Stimulated activated CD4-positive, alpha-beta T cell treated with anti-CD3 and anti-CD28 coated beads, Interleukin-4, amount 100 ng/mL, for 1 hour (primary cell): Measurements from ENCODE around the gene FAM72A.
A peak's percentile ranks its signal among the peaks of the same experiment; 100 is the strongest.
"Not testable (repeated sequence)": the region's sequence is repeated elsewhere in the genome, so short reads cannot be mapped to it uniquely, and the experiment has no call there.

ENCODE experiments used
- DNase-seq: peaks from one replicate; pipeline ENCODE4 v3.0.0-alpha.2; 2020

The FAM72A gene

DNA sequence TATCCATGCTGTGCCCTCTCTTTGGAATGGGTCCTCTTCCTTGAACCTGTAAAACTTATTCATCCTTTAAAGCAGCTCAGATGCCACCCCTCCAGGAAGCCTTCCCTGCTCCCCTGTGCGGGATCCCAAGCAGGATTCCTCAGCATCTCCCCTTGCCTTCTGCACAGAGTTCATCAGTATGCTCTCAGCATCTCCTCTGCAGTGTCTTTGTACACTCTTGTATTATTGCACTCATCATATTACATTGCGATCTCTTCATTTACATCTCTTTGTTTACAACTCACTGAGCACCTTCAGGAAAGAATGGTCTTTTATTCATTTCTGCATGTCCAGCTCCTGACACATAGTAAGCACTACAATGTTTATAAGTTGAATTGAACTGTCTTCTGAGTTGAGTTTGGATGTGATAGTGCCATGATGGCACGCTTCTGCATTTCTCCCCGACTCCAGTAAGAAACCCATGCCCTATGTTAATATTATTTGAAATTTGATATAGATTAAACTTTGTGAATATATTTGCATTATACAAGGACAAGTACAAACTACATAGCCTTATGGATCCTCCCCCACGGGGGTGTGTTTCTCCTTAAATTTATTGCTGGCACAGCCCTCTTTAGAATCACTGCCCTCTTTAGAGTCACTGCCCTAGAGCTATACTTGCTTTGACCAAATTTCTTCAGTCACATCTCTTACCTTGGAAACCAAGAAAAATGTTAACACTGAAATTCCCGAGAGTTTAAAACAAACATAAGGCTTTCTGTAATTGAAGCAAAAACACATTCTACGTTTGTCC is 13.2 kb upstream of the FAM72A start:
- not testable (repeated sequence) for DNase-seq

DNA sequence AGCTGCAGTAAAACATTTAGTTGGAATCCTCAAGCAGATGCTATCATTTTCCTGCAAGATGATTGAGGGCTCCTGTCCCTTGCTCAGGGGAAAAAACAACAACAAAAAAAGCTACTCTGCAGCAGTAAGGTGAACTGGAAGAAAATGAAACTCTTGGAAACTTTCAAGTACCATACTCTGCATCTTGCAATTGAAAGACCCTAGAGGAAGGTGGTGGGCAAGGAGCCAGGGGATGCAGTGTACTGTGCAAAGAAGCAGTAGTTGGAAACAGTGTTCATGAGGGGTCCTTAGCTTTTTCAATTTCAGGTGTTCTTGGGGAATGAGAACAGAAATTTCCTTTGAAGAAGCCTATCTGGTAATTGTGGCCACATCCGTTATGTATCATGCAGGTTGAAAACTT is 8.2 kb upstream of the FAM72A start:
- DNase-seq = not testable (repeated sequence)

DNA sequence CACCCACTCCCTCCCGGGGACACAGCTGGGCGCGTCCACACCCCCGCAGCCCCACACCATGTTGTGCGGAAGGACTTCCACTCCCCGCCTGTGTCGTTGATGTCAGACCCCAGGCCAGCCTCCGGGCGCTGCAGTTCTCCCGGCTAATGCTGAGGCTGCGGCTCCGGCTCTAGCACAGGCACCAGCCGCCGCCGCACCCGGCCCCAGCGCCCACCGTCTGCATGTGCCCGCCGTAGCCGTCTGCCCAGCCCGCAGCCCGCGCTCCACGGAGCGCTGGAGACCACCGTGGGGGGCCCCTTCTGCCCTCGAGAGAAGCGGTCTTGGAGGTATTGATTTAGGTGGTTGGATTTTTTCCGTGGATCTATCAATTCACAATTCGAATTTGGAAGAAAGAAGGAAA is 2.9 kb upstream of the FAM72A start:
- peak; percentile 16 for DNase-seq

DNA sequence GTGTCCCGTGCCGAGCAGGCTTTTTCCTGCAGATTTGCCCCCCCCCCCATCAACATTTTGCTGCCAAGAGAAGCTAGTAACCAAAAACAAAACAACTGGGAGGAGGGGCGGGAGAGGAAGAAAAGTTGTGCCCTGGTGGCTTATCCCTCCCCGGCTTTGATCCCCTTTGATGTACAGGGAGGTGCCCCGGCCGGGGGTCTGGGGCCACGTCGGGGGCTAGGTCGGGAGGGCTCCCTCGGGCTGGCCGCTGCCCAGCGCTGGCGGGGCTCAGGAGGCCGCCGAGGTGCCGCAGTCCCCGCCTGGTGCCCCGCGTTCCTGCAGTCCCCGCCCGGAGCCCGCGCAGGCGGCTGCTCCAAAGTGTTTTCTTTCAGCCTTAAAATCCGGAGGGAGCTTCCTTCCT is 2.2 kb upstream of the FAM72A start:
- DNase-seq = peak; percentile 2

DNA sequence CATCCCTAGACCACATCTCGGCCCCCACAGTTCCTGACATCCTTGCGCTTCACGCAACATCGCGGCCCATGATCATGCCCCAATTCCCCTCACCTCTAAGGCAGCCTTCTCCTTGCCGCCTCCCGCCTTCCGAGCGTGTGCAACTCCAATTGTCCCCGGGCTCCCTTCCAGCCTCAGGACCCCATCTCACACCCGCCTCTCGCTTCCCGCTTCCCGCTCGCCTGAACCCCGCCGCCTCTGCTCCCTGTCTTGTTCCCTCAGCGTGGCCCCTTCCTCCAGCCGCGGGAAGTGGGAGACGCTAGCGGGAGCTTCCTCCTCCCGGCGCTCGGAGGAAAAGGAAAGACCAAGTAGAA is 1.5 kb upstream of the FAM72A start:
- DNase-seq = not testable (repeated sequence)

DNA sequence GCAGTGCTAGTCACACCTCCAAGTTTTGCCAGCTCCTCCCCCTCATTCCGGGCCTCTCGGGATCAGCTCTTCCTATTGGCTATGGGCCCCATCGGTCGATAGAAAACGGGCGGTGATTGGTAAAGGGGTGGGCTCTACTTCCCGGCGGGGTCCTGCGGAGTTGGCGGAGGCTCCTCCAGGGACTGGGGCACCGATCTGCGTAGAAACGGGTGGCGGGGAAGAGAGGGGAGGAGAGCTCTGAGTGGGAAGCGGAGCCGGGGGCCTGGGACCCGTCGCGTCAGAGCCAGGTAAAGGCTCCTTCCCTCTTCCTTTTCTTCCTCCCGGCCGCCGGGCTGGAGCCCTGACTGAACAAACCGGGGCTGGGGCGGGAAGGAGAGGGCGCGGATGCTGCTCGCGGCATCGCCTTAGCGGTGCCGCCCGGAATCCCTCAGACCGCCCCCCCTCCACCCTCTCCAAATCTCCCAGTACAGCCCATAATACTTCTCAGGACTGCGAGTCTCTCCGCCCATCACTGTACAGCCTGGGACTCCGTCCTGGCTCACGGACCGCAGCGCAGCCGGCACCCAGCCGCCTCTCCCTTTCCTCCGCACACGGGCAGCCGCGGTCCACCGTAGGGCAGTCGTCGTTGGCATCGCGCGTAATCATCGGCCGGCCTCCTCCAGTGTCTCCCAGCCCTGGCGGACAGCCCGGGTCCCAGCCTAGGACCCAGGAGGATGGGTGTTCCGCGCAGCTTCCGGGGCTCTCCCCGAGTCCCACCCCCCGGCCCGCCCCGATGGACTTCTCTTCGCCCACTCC is 922 bp upstream of the FAM72A start, which contains the start of gene SRGAP2:
TSS of gene SRGAP2 (plus strand) at position 178 of the 795 bp plus-strand sequence. CDS start 2,430 bp downstream, outside the sequence.
- DNase-seq = peak; percentile 34

DNA sequence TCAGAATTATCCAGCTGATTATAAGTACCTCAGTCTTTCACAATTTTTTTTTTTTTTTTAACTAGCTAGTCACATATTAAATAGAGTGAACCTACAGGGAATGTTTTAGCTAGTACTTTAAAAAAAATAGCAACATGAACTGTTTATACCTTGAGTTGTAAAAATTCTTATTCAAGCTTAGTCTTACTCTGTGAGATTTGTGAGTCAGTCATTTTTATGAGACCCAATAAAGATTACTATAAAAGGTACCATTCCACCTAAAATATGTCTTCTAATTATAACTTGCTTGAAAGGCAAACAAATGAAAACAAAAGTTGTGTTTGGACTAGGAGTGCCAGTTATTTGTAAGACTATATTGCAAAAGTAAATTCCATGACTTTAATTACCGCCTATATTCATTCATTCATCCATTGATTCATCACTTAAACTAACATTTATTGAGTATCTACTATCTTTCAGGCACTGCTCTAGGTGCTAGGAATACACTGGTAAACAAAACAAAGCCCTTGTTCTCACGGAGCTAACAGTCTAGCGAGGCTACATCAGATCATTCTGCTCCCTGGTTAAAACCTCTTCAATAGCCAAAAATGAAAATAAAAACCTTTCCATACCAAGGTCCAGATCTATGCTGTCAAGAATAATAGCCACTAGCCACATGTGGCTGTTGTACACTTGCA is 5.8 kb downstream of the FAM72A start:
- DNase-seq = not testable (repeated sequence)

DNA sequence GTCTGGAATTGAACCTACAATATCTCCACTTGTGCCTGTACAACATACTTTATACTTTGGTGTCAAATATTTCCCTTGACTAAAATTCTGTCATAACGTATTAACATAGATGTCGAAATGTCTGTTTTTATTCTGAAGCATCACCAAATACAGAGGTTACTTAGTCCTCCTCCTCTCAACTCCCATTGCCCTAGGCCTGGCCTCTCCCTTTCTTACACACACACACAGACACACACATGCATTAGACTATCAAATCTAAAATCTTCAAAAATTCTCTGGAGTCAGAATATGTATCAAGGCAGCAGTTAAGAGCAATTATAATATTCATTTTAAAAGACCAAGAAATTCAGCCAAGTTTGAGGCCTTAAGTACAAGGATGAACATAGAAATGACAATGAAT is 7.5 kb downstream of the FAM72A start:
- not testable (repeated sequence) for DNase-seq

DNA sequence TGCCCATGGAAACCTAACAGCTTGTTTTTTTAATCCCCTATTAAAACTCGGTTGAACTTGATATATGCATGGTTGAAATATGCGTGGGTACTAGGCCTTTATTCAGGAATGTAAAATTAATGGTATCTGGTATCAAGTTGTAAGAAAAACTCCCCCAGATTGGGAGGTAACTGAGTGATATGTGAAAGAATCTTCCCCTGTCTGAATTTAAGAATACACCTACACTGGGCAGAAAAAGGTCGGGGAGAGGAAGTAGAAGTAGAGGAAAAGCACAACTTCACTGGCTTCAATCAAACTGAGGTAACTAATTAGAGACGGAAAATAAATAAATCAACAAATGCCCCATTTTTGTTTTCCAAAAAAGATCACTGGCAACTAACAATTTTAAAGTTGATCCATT is 15.8 kb downstream of the FAM72A start:
- not testable (repeated sequence) for DNase-seq

DNA sequence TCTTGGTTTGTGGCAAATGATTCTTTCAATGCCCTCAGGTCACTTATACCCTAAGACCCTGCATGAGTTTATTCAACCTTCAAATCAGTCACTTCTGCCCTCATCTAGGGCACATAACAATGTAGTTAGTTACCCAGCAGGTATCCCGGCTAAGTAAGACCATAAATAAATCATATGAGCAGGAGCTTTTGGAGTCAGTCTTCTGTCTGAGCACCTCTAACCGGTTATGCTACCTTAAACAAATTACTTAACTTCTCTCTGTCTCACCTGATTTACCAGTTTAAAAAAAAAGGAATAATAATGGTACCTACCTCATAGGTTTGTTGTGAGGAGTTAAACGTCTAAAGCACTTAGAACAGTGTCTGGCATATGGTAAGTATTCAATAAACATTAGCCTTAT is 16.9 kb downstream of the FAM72A start:
- DNase-seq = not testable (repeated sequence)

DNA sequence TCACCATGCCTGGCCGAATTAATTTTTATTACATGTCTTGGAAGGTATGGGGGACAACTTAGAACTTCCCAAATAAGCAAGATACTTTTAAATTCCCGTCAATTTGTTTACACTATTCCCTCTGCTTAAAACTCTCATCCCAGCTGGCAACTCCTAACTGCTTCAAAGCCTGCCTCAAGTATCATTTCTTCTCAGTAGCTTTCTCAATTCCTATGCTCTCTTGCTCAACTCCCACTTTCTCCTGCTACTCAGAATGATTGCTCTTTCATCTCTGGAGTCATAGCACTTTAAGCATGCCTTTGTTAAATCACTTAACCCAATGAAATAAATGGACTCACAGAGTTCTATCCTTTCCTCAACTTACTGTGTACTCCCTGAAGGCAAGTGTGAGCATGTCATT is 18.9 kb downstream of the FAM72A start:
- DNase-seq = not testable (repeated sequence)

DNA sequence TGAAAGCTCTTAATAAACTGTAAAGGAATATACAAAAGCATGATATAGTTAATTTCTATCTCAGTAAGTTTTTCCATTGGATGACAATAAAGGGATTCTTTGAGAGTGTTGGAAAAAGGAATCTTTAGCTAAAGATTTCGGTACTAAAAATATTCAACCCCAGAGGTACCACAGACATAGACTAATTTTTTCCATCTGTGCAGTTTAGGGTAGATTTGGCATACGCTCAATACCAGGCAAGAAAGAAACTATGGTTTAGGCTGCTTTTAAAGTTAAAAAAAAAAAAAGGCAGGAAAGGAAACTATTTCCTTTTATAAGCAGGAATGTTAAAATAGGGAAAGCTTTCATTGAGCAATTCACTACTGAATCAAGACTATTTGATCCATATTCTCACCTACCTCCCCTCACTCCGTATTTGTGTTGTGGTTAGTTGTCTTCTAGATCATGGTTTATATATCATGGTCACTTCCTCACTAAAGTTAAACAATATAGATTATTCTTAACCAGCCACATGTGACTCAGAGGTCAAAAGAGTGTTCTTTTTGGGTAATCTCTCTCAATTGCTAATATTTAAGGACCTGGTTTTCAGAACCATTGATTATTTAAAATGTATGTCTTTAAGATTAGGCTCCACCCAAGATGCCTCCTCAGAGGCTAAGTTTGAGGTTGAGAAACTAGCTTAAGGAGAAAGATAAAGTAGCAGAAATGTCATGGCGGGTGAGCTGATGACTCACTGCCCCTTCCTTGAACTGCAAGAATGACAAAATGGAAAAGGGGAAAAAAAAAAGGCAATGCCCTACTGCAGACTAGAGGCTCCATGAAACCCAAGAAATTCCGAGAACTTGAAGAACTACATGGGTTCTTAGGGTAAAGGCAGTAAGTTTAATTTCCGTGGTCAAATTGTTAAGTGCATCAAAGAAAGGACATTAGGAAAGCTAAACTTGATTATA is 20.0 kb downstream of the FAM72A start:
- not testable (repeated sequence) for DNase-seq

DNA sequence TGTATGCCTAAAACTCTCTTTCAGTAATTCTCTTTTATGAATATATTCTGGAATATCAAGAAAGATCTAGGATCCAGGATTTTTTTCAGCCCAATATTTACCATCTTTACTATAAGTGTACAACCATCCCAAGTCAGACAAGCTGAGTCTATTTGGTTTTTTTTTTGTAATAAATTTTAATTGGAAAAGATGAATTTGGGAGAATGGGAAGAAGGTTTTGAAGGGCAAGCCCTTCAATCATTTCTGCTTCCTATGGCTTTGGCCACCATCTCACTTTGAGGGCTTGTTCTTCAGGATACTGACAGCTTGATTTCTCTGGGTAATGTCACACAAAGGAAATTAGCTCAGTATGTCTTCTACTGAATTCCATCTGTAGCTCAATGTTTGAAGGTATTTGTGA is 23.0 kb downstream of the FAM72A start:
- not testable (repeated sequence) for DNase-seq

DNA sequence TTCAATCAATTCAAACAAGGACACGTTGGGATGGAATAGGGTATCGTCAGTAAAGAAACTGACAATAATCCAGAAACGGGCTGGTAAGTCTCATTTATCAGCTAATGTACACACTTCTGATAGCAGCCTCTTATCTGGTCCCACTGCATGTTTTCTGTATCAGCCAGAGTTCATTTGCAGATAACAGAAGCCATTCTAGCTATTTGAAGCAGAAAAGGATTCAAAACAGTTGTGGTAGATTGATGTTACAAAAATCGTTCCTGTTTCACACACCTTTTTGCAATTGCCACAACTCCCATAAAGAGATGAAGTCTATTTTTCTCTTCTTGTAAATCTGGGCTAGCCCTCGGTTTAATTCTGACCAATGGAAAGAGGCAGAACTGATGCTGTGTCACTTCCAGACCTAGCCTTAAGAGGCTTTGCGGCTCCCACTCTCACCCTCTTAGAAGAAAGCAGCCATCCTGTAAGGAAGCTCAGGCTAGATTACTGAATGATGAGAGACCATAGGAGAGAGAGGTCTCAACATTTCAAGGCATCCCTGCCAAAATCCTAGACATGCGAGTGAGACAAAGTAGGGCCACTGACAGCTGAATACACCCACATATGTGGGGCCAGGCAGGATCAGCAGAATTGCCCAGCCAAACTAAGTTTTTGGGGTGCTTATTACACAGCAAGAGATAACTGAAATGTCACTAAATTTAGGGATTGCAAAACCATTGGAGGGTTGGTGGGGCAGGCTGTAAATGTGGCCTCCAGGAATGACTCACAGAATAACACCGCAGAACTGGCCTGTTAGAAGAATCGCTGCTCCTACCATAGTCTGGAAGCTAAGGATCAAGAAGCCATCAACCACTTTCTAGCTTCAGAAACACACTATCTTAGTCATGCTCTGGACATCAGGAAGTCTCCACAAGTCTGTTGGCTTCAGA is 24.3 kb downstream of the FAM72A start:
- not testable (repeated sequence) for DNase-seq

DNA sequence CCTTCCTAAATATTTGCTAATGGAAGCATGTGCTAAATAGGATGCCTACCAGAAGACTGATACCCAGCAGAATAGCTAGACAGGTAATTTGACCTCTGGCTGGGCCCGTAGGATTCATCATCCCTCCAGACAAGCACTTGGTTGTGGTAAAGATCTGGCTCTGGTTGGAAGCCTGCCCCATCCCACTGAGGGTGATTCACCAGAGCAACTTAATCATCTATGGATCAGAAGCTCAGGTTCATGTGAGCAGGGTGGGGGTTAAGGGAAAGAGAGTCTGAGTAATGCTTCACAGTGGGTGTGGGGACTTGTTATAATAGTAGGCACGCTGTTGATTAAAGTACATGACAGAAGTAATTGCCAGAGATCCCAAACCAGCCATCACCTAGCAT is 26.5 kb downstream of the FAM72A start:
- DNase-seq = not testable (repeated sequence)

DNA sequence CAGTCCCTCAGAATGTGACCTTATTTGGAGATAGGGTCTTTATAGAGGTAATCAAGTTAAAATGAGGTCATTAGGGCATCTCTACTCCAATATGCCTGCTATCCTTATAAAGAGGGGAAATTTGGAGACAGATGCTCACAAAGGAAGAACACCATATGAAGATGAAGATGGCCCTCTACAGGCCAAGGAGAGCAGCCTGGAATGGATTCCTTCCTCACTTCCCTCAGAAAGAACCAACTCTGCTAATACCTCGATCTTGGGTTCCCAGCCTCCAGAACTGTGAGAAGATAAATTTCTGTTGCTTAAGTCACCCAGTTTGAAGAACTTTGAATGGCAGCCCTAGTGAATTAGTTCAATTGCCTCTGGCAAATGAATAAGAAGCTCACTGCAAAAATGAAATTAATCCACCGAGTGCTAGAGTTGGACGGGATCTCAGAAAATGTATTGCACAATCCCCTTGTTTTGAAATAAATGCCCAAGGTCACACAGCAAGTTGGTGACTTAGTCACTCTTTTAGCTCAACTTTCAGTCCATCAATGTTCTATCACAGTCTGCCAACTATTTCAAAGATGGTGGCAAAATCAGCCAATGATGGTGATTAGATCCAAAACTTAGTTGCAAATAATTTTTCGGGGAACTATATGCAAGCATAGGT is 27.1 kb downstream of the FAM72A start:
- DNase-seq = not testable (repeated sequence)

DNA sequence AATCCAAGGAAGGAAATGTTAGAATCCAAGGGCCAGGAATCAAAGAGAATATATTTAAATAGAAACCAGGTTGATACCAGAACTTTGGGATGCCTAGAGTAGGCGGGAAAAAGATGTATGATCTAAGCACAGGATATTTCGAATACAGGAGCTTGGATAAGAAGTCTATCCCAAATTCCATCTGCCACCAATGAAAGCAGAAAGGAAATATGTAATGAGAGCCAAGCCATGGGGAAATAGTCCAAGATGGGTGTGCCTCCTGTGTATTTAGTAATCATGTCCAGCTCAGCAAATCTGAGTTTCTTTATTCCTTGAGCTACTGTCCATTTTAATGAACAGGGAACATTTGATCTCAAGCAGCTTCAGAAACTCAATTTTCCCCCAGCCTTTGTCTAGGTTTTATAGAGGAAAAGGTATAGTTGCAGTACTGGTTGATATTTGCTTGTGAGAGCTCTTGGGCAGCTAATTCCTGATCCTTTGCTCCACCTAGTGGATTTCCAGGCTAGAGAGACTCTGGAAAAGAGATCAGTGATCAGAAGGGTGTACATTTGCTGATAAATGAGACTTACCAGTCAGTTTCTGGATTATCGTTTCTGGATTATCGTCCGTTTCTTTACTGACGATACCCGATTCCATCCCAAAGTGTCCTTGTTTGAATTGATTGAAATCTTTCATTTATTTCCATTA is 28.3 kb downstream of the FAM72A start:
- DNase-seq = not testable (repeated sequence)

DNA sequence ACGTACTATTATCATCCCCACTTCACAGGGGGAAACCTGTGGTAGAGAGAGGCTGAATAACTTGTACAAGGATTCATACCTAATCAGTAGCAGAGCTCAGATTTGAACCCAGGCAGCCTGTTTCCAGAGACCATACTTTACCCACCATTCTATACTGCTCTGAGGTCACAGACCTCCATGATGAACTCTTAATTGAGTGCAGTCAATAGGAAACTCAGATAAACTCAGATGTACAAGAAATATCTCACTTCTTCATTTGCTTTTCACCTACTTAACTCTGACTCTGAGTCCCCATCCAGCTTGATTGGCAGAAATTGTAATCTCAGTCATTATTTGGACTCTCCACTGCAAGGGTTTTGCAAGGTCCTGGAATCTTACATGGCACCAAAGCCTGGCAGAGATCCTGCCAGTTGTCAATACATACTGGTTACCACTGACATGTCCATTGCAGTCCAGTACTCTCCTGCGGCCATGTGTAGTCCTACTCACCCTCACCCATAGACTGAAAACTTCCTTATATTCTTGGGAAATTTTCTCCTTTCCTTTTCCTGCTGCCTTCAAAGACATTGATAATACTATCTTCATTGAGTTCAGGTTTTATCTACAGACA is 29.4 kb downstream of the FAM72A start:
- not testable (repeated sequence) for DNase-seq

DNA sequence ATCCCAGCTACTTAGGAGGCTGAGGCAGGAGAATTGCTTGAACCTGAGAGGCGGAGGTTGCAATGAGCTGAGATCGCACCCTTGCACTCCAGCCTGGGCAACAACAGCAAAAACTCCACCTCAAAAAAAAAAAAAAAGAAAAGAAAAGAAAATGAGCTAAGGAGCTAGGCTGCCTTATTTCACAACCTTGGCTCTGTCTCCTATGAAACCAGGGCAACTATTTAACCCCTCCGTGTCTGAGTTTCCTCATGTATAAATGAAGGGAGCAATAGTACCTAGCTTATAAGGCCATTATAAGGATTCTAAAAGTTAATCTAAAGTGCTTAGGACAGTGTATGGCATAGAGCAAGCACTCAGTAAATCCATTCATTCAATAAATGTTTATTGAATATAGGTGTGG is 32.8 kb downstream of the FAM72A start:
- DNase-seq = not testable (repeated sequence)
